ENCODE measurements around the gene LY6G5C.
"Not testable (repeated sequence)": the region's sequence is repeated elsewhere in the genome, so short reads cannot be mapped to it uniquely, and the experiment has no call there.

Gene LY6G5C

DNA sequence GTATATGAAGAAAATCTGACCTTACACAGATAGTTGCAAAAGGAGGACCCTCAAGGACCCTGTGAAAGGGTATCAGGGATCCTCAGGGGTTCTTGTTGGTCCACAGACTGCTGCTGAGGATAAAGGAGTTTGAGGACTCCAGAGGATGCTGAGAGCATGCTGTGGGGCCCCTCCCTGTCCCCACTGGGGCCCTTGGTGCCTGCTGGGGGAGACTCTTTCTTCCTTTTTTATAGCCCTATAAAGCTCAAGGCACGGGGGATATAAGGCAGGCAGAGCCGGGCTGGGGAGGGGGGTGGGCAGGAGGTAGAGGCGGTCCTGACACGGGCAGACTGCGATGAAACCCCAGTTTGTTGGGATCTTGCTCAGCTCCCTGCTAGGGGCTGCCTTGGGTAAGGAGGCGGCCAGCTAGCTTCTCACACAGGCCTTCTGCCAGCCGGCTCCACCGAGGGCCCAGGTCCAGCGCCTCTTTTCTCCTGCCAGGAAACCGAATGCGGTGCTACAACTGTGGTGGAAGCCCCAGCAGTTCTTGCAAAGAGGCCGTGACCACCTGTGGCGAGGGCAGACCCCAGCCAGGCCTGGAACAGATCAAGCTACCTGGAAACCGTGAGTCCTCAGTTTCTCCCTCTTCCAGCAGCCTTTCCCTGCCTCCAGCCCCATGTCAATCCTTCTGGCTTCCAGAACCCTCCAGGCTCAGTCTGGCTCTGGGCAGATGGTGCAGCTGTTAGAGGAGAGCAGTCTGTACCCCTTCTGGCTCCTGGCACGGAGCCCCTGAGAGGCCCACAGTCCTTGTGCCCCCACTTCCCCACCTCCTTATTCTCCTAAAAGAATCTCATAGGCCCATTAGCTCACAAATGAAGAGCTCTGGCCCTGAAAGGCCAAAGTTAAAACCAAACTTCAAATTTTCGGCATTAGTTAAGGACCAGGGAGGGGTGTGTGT is 34.4 kb upstream of the LY6G5C start, which contains the start of gene LY6G6D:
TSS of gene LY6G6D (plus strand) at position 327 of the 937 bp plus-strand sequence. CDS start at position 335, 8 bp downstream.
- no peak for DNase-seq

DNA sequence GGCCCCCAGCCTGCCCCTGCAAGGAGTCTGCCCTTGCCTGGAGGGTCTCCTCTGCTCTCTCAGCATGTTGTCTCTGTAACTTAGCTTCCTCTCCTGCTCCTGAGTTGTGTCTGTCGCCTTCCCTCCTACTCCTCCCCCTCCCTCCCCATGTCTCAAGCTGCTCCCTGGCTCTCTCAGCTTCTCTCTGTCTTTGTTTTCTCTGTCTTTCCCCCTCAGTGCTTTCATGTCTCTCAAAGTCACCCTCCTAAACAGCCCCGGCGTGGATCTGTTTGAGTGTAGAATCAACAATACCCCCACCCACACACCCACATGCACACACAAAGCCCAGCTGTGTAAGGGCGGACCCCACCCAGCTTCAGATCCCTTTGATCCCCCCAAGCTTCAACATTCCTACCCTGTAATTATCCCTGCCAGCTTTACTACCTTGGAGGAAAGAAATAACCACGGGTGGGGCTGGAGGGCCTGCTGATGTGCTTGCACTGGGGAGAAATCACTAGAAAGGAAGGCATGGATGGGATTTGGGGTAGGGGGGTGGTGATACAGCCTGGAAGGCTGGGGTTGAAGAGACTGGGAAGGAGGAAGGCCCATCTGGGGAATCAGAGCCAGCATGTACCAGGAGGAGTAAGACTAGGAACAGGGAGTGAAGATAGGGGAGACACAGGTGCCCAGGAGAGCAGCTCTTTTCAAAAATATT is 33.3 kb upstream of the LY6G5C start:
- no peak for DNase-seq

DNA sequence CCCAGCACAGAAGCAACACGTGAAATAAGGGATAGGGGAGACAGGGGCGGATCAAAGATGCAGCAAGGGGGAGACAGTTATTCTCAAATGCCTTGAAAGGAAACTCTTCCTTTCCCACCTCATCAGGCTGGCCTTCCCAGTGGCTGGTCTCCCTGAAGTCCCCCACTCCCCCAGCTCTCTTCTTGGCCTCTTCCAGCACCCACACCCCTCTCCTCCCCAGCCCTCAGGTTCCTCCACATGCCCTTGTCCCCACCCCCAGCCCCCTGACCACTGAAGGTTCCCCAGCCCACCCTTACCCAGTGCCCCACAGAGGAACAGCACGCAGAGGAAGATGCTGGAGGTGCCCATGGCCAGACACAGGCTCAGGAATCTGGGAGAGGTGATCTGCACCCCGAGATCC is 32.6 kb upstream of the LY6G5C start:
- DNase-seq: no peak

DNA sequence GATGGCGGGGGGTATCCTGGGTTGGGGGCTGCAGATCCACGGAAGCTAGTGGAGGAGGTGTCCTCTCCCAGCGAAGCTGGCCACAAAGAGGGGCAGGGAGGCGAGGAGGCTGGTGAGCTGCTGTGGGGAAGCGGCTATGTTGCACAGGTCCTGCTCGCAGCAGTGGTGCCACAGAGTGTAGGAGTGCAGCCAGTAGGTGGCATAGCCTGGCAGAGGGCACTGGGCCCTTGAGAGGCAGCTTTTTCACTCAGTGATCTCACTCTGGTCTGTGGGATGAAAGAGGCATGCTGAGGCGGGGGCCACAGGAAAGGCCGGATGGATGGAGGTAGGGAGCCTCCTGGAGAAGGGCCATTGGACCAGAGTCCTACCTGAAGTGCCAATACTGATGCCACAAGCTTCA is 31.4 kb upstream of the LY6G5C start:
- DNase-seq: no peak

DNA sequence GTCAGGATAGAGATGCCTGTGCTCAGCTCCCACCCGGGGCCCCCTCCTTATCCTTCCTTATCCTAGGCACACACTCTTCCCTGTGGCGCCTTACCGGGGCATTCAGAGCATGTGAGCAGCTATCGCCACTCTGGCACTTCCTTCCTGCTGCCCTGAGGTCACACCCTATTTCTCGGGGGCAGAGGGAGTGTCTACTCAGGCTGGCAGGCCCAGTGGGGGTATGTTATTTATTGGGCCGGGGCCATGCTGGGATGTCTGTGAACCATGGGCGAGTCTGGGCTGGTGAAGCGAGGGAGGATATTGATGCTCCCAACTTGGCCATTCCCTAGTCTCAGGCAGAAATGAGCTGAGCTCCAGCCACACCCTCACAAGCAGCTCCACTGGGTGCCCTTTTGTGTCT is 30.4 kb upstream of the LY6G5C start:
- DNase-seq: no peak

DNA sequence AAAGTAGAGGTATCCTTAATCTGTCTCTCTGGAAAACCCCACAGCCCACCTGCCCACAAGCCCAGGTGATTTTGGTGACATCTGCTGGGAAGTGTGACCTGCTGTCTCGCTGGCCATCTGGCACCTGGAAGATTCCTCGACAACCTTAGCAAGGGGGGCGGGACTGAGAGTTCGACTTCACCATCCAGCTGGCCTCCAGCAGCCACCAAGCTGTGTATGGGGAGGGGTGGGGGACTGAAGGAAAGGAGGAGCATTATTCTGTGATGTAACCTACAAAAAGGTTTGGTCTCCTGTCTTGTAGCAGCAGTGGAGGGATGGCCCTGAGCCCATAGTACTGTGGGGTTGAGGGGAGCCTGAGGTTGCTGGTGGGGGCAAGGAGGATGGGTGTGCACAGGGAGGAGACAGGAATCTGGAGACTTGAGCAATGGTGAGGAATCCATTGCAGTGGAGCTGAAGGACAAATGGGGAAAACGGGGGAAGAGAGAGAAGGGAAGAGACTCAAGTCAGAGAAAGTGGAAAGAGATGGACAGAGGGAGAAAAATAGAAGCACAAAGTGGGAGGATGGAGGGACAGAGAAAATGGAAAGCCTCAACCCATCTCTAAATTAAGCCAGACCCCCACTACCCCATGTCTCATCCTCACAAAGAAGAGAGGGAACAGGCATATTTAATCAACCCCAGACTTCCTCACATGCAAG is 29.8 kb upstream of the LY6G5C start:
- no peak for DNase-seq

DNA sequence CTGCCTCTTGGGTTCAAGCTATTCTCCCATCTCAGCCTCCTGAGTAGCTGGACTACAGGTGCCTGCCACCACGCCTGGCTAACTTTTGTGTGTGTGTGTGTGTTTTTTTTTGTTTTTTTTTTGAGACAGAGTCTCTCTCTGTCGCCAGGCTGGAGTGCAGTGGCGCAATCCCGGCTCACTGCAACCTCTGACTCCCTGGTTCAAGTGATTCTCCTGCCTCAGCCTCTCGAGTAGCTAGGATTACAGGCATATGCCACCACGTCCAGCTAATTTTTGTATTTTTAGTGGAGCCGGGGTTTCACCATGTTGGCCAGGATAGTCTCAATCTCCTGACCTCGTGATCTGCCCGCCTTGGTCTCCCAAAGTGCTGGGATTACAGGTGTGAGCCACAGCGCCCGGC is 28.3 kb upstream of the LY6G5C start:
- DNase-seq: not testable (repeated sequence)

DNA sequence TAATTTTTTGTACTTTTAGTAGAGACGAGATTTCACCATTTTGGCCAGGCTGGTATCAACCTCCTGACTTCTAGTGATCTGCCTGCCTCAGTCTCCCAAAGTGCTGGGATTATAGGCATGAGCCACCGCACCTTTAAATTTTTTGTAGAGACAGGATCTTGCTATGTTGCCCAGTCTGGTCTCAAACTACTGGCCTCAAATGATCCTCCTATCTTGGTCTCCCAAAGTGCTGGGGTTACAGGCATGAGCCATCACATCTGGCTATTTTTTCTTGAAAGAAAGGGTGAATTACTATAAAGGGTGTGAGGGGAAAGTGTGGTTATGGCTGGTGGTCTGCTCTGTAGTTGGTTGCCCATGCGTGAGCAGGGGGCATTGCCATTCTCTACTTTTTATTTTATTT is 27.4 kb upstream of the LY6G5C start:
- DNase-seq: no peak

DNA sequence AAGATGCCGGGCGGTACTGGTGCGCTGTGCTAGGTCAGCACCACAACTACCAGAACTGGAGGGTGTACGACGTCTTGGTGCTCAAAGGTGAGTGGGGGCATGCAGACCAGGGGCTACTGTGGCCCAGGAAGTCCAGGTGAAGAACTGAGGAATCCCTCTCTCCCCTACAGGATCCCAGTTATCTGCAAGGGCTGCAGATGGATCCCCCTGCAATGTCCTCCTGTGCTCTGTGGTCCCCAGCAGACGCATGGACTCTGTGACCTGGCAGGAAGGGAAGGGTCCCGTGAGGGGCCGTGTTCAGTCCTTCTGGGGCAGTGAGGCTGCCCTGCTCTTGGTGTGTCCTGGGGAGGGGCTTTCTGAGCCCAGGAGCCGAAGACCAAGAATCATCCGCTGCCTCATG is 26.8 kb upstream of the LY6G5C start:
- no peak for DNase-seq

DNA sequence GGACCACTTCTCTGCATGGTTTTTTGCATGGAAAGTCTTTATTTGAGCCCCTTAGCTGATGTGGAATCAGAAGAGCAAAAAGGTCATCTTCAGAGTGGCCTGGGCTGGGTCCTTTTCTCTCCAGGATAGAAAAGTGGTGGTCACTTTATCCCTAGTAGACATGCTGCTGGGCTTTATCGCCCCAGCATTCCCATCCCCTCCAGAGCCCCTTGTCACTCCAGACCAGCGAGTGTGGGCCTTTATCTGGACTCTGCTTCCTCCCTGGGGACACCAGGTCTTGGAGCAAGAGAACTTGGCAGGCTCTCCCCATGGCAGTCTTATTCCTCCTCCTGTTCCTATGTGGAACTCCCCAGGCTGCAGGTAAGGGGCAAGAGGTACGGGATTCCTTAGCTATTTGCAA is 25.7 kb upstream of the LY6G5C start, which contains the start of gene LY6G6F:
TSS of gene LY6G6F (plus strand) at position 268 of the 400 bp plus-strand sequence. CDS start at position 309, 41 bp downstream.
- DNase-seq: no peak

DNA sequence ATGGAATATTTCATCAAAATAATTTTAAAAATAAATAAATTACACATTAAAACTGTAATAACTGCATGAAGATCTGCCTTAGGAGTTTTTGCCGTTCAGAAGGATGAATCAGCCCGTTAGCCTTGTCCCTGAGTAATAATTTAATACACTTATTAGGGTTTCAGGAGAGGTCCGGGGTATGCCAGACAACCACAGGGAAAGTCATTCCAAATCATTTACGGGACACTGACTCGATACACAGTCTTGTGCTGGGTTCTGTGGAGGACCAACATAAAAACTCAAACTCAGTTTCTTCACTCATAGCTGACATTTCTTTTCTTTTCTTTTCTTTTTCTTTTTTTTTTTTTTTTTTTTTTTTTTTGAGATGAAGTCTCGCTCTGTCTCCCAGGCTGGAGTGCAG is 25.1 kb upstream of the LY6G5C start:
- no peak for DNase-seq

DNA sequence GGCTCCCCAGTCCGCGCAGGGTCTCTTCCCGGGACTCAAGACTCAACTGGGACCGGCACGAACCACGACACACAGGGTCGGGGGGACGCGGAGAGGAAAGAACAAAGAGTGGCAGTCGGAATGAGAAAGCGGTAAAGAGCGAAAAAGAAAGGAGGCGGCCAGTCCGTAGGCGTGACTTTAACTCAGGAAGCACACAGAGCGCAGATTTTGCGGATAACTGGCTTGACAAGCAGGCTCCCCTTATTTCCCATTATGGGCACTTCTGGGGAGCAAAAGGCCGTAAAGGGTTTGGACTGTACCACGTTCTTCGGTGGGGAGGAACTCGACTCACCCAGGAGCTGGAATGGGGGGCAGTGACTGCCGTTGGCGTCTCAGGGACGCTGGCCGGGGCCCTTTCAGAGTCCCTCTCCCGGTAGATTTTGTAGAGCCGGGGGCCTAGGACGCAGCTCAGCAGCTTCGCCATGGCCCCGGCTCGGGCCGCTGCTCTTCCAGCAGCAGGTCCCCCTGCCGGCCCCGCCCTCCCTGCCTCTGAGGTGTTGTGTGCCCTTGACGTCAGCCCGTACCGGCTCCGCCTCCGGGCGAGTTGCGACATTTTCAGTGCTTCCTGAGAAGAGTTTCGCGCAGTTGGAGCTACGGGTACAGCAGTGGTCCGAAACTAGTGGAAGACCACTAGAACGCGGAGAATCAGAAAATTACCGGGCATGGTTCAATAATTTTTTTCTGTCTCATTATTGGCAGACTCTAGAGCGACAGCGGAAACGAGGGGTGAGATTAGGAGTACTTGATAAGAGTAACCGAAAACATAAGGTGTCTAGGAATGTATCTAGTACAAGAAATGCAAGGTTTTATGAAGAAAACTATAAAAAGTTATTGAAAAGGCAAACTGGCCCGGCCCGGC is 22.2 kb upstream of the LY6G5C start, which contains the start of gene ABHD16A:
TSS of gene ABHD16A (minus strand) at position 506 of the 898 bp plus-strand sequence. CDS start at position 463, 43 bp downstream.
- peak; percentile 96 for DNase-seq

DNA sequence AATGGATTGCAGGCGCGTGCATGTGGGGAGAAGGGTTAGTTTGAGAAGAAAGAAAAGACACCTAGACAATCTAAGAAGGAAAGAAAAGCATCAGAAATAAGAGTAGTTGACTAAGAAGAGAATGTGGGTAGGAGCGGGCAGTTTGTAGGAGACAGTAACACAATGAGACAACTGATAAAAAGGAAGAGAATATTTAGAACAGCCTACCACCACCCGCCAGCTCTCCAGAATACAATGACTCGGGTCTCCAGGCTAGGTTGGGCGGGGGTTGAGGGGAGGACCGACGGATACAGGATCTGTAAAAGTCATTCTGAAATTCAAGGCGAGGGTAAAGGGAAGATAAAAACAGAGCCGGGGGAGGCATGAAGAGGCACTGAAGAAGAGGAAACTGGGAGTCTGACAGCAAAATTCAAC is 21.5 kb upstream of the LY6G5C start:
- DNase-seq: no peak

DNA sequence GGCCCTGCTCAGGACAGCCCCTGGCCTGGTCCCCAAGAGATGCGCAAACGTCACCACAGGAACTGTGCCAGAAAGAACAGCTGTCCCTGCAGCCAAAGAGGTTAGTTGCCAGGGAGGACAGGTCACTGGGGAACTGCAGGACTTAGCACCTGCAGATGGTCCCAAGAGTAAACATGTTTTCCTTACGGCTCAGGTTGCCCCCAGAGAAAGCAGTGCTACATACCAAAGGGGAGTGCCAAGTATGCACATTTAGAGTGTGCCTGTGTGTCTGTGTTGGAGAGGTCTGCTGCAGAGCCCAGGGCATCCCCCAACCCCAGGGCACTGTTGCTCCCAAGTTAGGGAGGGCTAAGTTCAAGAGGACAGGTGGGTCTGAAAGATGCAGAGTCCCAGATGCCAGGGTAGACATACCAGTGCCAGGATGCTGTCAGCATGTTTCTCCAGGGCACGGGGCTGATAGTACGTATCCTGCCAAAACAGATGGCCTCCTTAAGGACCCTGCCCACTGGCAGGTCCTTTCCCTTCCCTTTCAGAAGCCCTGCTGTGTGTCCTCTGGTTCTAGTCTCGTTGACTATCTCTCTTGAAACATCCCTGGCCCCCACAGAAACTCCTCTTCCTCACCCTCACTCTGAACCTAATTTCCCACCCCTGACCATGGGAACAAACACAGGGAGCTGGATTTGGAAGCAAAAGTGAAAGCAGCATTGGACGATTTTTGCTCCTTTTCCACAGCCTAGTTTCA is 21.0 kb upstream of the LY6G5C start:
- no peak for DNase-seq

DNA sequence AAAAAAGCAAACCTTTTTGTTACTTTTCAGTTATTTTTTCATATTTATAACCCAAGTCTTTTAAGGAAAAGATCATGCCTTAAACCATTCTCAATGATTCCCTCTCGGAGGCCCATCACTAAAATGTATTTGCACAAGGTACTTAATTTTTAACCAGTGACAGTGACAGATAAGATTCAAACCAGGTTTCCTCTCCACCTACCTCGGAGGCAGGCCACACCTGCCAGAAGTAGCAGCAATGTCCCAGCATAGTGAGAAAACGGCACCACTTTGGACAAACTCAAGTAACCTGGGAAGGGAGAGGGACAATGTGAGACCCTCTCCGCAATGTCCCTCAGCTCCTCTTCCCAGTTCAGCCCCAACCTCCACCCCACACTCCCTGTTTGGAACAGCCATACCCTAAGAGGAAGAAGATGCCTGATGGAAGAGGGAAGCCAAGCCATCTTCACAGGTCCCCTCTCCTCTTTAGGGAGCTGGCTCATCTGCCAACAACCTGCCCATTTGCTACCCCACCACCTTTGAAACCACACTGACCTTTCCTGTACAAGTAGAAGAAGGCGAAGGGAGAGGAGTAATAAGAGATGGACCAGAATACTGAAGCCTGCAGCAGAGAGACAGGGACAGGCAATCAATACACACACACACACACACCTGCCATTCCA is 20.0 kb upstream of the LY6G5C start:
- DNase-seq: no peak

DNA sequence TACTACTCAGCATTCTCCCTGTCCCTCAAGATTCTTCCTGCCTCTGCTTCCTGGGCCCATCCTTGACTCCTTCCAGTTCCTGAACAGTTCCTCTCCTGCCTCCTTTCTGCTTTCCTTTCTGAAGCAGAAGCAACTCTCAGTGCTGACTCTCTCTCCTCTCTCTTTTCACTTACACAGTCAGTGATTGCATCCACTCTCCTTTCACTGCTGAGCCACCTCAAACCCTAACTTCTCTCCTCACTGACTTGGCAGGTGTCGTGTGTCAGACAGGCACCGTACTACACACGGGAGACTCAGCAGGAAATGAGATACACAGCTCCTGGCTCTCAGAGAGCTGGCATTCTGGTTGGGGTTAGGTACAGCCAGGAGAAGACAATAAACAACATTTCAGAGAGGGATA is 16.7 kb upstream of the LY6G5C start:
- DNase-seq: no peak

DNA sequence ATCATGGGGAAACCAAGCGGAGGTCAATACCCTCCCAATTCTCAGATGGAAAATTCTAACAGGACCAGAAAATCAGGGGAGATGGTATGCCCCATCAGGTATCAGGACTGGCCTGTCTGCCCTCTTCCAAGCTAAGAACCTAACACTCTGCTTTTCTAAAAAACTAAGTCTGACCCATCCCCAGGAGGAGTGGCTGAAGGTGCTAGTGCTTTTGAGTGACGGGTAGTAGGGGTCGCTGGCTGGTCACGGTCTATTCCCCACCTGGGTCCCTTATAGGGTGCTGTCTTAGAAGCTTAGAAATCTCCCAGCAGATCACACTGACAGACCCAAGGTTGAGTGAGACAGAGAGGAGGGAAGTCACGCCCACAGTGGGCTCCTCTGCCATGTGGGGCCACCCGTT is 12.7 kb upstream of the LY6G5C start:
- DNase-seq: no peak

DNA sequence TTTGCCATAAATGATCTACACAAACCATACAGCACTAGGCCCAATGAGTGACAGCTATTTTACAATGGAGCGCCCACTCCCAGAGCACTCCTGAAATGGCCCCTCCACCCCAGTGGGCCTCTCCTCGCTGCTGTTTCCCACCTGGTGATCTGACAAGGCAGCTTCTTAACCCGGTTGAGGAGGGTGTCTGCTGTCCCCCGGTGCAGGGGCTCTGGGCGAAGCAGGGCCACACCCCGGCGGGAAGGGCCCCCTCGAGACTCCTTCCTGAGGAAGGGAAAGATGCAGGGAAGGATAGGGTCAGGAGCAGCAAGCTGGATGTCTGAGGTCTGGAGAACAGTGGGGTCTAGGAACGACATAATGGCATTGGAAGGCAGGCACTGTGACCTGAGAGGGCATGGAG is 12.0 kb upstream of the LY6G5C start:
- DNase-seq: no peak

DNA sequence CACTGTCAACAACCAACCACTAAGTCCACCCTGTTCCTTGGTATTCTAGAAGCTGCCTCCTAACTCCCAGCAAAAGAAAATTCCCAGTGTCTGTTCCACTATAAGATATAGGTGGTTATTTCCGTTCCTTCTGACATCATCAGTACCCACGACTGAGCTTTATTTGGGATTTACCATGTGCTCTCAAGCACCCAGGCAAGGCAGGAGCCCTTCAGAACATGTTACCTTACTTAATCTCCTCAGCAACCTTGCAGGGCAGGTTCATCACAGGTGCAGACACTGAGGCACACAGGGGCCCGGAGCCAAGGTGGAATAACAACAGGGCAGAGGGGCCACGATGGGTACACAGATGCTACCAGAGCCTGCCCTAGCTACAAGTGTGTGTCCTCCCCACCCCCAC is 11.5 kb upstream of the LY6G5C start:
- no peak for DNase-seq

DNA sequence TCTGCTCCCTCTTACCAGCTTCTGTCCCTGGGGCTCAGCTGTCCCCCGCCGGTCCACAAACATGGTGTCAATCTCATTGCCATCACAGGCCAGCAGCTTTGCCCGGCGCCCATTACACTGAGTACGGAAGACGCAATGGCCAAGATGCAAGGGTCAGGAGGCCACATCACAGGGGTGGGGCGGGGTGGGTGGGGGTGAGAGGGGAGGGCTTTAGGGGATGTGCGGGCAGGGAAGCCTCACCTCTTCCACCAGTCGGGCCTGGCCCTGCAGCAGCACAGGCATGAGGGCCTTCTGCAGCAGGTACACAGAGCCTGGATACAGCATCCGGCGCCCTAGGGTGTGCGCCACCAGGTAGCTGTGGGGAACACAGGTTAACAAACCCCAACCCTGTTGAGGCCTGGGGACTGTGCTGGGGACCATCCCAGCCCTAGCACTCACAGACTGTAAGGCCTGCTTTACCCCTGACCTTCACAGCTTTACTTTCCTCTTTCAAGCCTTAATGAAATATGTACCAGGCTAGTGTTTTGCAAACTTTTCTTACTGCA is 10.8 kb upstream of the LY6G5C start:
- DNase-seq: no peak
